GM21786 (cell line): Measurements from ENCODE around the gene VDAC1.
"Not testable (repeated sequence)": the region's sequence is repeated elsewhere in the genome, so short reads cannot be mapped to it uniquely, and the experiment has no call there.

Source experiments
- ATAC-seq: cut with Tn5 transposase; IDR thresholded peaks from one replicate; pipeline ENCODE4 v1.9.1; 2021; ENCODE audit not compliant: unreplicated experiment

VDAC1 gene, protein sequence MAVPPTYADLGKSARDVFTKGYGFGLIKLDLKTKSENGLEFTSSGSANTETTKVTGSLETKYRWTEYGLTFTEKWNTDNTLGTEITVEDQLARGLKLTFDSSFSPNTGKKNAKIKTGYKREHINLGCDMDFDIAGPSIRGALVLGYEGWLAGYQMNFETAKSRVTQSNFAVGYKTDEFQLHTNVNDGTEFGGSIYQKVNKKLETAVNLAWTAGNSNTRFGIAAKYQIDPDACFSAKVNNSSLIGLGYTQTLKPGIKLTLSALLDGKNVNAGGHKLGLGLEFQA

DNA sequence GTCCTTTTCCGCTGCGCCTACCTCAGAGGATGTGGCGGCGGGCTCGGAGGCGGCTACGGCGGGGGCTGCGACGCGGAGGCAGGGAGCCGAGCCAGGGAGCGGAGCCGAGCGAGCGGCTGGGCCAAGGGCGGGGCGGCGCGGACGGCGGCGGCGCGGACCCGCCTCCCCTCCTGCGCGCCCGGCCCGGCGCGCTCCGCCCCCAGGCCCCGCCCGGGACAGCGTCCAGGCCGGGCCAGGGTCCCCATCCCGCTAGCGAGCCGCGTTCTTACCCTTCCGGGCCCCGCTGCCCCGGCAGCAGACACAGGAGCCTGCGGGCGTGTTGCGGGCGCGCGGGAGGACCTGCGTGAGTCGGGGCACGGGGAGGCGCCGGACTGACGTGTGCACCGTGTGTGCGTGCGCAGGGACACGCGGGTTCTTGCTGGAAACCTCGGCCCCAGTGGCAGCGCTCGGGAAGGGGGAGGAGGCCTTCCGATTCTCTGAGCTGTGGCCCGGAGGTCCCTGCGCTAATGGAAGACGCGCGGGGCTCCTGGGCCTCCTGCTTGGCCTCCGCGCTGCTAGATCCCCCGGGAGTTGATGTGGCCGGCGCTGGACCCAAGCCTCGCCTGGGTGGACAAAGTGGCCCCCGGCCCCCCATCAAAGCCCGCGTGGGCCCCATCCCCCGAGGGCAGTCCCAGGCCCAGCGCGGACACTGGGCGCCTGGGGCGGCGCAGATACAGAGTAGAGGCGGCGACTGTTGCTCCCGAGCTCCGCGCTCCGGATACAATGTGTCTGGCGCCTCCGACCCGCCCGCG, at the start of gene VDAC1:
Gene VDAC1 (minus strand): TSS at position 350 of the 791 bp plus-strand sequence. CDS start 11,963 bp downstream, outside the sequence.
- ATAC-seq, result peak; percentile 74

DNA sequence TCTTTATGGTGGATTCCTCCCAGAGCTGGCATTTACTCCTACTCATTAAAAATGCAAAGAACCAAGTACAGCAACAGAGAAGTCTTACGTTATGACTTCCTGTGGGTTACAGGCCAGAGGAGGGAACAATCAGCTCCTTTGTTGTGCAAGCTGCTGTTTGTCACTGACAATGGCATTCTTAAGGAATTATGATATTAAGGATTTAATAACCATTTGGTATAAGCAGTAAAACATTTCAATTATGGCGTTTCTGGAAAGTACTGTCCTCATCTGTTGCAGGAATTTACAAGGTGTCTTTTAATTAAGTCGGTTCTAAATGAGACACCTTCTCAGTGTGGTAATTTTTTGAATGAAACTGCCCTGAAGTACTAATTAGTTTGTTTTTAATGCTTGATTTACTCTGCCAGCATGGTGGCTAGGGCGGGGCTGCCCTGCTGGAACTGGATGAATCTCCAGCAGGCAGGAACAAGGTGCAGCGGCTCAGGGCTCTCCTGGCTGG, 49.1 kb upstream of the VDAC1 start:
- ATAC-seq, result no peak

DNA sequence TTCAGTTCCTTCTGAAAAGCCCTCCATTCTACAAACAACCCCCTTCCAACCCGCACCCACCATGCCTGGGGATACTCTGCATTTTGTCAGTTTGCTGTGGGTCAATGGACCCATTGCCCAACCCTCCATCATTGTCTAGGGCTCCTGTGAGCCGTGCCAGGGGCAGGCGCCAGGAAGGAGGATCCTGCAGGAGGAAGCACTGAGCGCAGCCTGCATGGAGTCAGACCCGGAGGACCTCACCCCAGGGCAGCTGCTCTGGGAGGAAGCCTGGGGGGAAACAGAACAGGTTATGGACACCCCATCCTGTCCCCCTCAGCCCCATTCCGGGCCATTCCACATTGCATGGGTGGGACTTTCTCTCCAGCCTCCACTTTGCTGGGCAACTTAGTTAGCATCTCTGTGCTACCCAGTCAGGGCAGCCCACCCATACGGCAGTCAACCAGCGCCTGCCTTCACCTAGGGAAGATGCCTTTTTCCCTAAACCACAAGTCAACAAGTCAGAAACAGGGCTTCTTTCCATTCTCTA, 48.6 kb upstream of the VDAC1 start:
- no peak for ATAC-seq

DNA sequence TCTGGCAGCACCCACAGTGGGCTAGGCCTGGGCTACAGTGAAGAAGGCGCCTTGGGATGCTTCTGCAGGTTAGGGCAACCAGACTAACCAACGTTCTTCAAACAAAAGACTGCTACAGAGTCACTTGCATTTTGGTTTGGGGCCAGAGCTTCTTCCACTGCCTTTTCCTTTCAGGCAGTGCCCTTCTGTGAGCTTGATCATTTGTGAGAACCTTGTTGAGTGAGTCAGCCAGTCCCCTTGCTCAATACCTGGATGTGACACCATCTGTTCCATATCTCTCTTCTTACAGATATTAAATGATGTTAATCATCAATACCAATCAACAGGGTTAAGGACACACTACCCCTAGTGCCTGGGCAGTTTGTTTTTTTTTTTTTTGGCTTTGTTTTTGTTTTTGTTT, 46.5 kb upstream of the VDAC1 start:
- ATAC-seq, result no peak

DNA sequence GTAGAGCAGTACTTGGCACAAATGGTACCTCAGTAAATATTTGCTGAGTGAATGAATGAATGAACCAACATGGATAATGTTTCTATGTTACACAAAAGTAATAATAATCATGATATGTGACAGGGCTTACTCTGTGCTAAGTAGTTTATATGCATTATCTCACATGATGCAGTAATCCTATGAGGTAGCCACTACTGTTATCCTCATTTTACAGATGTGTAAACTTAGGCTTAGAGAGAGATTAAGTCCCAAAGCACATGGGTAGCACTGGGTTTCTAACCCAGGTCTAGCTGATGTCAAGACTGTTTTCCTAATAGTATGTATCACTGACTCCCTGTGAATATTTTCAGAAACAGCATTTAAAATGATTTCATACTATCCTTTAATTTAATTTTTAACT, 44.1 kb upstream of the VDAC1 start:
- ATAC-seq, result no peak

DNA sequence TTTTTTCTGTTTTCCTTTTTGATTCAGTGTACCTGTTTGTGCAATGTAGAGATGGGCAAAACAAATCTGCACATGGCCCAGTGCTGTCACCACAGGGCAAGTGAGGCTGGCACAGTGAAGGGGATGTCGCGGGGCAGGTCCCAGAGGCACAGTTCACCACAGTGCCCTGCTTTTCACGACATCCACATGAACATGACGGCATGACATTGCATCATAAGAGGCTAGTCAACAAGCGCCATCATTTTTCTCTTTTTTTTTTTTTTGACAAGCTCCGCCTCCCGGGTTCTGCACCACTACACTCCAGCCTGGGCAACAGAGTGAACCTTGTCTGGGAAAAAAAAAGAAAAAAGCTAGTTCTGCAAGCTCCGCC, 42.9 kb upstream of the VDAC1 start:
- ATAC-seq, result no peak

DNA sequence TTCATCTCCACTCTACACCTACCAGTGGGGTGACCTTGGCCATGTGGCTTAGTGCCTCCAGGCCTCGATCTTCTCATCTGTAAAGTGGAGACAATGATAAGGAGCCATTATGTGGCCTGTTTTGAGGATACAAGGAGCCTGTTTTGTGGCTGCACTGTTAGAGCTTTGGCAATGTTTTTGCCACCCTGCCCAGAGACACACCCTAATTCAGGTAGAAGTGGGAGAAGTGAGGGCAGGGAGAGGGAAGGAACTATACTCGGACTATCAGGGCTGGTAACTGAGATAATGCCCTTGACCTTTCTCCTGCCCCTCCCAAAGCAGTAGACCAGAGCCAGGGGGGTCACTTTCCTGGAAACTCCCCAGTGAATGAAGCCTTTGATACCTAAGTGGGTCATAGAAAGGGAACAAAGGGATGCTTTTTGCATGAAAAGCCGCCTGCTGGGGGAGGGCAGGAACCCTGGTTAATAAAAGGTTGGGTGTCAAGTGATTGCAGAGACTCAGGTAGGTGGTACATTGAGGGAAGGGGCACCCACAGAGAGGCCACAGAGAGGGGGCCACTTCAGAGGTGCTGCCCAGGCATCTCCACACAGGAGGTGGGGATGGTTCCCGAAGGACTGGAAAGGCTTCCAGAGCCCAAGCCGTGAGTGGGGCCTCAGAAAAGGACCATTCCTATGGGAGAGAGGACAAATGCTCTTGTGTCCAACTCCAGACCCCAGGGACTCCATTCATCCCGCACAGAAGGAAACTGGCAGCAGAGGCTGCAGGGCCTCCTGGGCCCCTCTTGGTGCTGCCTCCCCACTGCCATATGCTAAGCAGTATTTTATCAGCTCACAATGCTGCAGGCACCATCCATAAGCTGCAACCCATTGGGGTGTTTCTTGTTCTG, 42.3 kb upstream of the VDAC1 start:
- no peak for ATAC-seq

DNA sequence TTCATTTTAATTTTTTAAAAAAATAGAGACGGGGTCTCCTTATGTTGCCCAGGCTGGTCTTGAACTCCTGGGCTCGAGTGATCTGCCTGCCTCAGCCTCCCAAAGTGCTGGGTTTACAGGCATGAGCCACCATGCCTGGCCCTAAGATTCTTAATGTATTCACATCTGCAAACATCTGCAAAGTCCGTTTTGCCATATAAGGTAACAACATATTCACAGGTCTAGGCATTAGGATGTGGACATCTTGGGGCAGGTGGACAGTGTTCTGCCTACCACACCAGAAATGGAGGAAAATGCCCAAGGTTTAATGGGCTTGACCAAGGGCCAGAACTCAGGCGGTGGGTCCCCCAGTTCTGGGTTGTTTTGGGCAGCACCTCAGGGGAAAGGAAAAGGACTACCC, 41.6 kb upstream of the VDAC1 start:
- no peak for ATAC-seq

DNA sequence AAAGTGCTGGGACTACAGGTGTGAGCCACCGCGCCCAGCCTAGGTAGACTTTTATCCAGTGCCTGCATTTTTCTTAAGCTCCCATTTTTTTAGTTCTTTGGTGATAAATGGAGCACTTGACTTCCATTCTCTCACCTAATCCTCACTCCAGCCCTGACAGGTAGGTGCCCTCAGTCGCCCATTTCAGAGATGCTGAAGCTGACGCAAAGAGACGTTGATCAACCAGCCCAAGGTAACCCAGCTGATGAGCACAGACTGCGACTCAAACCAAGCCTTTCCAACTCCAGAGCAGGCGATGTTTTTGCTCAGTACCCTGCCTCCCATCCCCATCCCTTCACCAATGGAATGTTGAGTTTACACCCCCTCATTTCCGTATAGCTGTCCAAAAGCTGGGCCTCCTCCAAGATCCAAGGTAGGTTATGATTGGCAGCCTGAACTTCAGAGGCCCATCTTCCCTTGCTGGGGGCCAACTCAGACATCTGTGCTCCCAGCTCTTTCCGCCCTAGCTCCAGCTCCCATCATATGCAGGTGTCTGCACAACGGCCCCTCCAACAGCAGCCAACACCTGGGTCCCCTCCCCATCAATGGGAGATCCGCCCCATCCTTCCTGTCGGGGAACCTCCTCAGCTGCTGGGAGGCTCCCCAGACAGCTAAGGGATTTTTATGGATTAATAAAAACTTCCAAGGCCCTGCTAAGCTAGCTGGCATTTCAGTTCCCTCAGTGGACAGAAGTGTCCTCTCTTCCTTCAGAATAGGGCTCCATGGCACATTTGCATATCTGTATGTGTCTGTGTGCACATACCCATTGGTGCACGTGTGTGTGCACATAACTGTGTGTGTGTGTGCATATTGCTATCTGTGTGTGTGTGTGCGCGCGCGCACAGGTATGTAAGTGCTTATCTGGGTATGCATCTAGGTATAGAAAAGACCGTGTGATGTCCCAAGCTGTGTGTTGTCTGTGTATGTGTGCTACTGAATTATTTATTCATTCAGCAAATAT, 39.3 kb upstream of the VDAC1 start:
- no peak for ATAC-seq

DNA sequence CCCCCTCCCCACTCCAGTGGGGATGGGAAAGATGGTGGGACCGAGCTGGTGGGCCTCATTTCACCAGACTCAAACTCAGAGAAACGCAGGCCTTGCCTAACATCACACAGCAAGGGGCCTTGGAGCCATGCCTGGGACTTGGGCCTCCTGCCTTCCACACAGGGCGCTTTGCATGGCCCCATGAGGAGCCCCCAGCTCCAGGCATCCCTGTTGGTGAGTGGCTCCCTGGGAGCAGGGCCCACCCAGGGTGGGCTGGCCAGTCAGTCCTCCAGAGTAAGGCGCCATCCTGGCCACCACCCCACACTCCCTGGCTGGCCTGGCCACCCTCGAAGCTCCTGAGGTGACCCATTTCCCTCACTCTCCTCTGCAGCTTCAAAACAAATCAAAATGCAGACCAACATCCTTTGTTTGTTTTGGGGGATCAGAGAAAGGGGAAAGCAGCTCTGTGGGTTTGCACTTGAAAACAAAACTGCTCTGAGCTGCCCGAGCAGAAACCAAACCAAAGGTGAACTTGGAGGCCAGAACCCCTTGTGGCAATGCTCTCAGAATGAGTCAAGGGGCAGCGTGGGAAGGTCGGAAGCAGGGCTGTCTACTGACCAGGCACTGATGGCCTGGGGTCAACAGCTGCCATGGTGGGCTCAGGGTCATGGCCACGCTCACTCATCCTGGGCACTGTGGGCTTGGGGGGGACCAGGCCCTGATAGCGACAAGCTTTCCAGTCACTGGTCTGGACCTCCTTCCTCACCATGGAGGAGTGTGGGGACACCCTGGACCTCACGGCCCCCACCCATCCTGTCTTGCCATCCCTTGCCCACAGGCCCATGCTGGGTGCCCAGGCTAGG, 37.0 kb upstream of the VDAC1 start:
- peak; percentile 83 for ATAC-seq

DNA sequence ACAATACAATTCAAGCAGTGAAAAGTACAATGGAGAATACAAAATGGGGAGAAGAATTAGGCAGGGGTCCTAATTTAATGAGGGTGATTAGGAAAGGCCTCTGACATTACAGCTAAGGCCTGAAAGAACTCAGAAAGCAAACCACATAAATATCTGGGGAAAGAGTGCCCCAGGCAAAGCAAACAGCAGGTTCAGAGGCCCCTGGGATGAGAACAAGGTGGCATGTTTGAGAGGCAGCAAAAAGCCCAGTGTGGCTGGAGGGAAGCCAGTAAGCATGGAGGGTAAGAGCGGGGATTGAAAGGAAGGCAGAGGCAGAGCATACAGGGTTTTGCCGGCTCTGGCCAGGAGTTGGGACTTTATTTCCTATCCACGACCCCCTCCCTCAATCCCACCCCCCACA, 33.4 kb upstream of the VDAC1 start:
- no peak for ATAC-seq

DNA sequence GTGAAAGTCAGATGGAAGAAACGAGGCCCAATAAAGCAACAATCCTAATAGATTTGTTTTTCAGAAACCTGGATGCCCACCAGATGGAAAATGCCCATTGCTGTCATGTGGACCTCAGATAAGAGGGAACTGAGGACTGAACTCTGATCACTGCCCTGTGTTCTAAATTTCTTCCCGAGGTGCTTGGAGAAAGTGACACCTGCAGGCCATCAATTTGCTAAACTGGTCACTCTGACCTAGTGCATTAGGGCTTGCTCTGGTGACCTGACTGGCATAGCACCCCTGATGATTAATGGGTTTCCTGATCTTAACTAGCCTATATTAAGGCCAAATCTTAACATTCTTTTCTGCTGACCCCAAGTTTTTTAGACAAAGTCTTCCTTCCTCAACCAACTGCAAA, 32.4 kb upstream of the VDAC1 start:
- no peak for ATAC-seq

DNA sequence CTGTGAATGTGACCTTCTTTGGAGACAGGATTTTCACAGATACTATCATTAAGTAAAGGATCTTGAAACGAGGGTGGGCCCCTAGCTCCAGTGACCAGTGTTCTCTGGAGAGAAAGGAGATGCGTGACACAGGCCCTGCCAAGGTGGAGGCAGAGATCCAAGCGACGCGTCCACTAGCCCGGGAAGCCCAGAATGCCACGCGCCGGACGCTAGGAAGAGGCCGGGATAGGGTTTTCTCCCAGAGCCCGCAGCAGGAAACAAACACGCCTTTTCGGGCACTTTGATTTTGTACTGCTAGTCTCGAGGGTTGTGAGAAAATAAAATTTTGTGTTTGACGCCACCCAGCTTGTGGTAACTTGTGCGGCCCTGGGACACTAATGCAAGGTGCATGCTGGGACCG, 29.6 kb upstream of the VDAC1 start:
- ATAC-seq, result no peak

DNA sequence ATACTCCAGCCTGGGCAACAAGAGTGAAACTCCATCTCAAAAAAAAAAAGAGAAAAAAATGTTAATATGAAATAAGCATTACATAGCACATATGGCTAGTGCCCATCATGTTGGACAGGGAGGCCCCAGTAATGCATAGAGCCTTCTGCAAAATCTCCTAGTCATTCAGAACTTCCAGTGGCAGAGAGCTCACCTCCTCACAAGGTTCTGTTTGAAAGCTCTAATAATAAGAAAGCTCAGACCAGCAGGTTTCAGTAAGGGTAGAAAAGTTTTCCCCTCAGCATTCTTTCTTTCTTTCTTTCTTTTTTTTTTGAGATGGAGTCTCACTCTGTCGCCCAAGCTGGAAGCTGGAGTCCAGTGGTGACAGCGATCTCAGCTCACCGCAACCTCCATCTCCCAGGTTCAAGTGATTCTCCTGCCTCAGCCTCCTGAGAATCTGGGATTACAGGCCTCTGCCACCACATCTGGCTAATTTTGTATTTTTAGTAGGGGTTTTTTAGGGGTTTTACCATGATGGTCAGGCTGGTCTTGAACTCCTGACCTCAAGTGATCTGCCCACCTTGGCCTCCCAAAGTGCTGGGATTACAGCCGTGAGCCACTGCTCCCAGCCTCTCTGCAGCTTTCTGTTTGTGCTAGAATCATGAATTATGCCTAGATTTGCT, 25.7 kb upstream of the VDAC1 start:
- ATAC-seq, result not testable (repeated sequence)

DNA sequence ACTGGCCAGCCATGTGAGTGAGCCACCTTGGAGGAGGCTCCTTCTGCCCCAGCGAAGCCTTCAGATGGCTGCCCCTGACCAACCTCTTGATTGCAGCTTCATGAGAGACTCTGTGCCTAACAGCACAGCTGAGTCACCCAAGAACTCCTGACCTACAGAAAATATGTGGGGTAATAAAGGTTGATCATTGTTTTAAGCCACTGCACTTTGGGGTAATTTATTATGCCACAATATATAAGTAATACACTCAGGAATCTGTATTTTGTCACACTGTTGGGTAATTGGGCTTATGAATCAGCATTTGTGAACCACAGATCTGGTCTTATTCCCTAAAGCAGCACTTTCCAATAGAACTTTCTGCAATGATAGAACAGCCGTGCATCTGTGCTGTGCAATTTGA, 24.4 kb upstream of the VDAC1 start:
- ATAC-seq, result no peak

DNA sequence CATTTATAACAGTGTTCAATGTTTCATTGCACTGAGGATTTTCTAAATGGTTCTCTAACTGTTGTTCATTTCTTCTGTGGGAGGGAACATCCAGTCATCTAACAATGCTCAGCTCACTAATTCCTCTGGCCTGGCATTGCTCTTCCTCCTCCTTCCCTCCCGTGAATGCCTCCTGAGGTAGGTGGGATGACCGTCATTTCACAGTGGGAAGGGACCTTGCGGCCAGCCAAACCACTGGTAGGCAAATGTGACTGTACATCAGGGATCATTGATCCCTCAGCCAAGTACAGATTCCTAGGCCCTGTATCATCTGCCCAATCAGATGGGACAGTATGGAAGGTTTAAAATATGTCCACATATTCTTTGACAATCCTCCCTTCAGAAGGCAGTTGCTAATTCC, 23.7 kb upstream of the VDAC1 start:
- ATAC-seq, result no peak

DNA sequence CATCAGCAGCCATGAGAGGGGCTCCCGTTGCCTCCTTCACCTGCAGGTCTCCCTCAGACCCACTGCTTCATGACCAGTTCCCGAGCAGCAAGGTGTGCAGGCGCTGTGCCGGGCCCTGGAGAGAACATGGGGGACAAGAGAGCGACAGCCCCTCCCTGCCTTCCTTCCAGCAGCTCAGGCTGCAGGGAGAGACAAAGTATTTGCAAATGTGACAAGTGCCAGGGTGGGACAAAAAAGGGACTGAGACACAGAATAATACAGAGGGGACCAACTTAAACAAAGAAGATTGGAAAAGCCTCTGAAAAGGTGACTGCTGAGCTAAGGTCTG, 22.5 kb upstream of the VDAC1 start:
- ATAC-seq, result no peak

DNA sequence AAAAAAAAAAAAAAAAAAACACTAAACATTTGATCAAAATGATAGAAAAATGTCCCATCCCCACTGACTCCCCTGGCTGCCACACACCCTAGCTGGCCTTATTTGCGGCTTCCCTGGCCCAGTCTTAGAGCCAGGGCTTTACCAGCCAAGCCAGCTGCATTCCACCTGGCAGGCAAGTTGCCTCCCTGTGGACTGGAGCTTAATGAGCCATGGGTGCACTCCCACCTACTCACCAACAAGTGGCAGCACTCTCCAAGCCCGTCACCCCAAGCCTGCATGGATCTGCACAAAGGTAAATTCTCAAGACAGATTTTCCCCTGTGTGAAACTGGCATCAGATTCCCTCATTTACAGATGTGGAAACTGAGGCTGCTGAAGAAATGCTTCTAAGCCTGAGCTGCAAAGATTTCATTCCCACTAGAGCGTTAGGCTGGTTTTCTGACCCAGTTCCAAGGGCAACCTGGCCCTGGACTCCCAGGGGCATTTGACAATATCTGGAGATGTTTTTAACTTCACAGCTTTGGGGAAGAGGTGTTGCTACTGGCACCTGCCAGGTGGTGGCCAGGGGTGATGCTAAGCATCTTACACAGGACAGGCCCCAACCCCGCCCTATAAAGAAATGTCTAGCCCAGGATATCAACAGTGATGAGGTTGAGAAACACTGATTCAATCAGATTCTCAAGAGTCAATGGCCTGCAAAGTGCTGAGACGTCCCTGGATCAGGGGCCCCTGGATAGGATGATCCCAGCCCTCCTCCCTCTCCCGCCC, 21.9 kb upstream of the VDAC1 start:
- ATAC-seq, result no peak
